DND-41 (cell line): ENCODE data around the gene FAM83G.

Source experiments
- CTCF ChIP-seq: IDR thresholded peaks from 2 replicates; pipeline ENCODE4 v1.5.1; 2012; ENCODE audit warnings: borderline replicate concordance, low read length, moderate library complexity, mild to moderate bottlenecking; ENCODE audit not compliant: poor library complexity, severe bottlenecking; ENCODE audit errors: extremely low read depth
- EZH2 ChIP-seq: IDR thresholded peaks from 3 replicates; pipeline ENCODE4 v1.6.1; 2012; ENCODE audit warnings: borderline replicate concordance, low read depth, mild to moderate bottlenecking, moderate library complexity, low read length, inconsistent platforms; ENCODE audit not compliant: severe bottlenecking

- TF ChIP-seq CTCF (no peak), EZH2 (no peak)
Observed at GRCh38 chr17:18997650-18998196, 6.8 kb downstream of the FAM83G start.
